ENCODE measurements around the gene EDC4.
"Not testable (repeated sequence)": the region's sequence is repeated elsewhere in the genome, so short reads cannot be mapped to it uniquely, and the experiment has no call there.

EDC4 gene

DNA sequence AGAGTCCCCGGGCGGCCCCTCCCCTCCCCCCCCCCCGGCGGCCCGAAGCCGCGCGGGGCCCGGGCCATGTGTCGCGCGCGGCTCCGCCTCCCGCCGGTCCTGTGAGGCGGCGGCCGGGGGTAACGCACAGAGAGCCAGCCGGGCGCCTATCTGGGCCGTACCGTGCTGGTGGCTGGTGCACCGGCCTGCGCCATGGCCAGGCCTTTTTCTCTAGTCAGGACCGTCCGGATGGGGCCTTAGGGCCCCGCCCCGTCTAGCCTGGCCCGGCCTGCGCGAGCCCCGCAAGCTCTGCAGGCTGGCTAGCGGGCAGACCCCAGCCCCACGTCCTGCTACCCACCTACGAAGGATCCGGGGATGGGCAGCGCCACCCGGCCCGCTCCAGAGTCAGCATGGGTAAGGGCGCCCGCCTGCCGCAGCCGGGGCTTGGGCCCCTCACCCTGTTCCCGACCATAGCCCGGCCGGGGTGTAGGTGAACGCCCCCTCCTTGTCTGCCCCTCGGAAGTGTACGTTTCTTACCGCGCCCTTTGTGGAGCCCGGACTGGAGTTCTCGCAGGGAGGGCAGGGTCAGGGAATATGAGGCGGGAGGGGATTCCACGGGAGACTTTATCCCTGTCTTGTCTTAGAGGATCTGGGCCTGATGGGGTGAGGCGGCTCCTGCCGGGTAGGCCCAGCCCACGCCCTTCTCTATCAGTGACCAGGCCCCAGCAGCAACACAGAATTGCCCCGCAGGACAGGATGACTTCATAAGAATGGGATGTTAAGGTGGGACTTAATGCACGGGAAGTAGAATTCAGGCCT is 25.6 kb upstream of the EDC4 start, which contains the start of gene CENPT:
TSS of gene CENPT (minus strand) at position 630 of the 798 bp plus-strand sequence. CDS start 13,834 bp downstream, outside the sequence.
- DNase-seq = no peak

DNA sequence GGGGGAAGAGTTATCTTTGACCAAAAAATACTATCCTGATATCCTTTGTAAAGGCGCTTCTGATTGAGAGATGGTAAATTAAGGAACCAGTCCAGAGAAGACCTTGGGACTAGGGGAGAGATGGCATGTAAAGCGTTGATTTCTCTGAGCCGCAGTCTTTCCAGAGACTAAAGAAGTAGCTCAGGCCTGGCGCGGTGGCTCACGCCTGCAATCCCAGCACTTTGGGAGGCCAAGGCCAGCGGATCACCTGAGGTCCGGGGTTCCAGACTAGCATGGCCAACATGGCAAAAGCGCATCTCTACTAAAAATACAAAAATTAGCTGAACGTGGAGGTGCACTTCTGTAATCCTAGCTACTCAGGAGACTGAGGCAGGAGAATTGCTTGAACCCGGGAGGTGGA is 24.7 kb upstream of the EDC4 start:
- DNase-seq = no peak

DNA sequence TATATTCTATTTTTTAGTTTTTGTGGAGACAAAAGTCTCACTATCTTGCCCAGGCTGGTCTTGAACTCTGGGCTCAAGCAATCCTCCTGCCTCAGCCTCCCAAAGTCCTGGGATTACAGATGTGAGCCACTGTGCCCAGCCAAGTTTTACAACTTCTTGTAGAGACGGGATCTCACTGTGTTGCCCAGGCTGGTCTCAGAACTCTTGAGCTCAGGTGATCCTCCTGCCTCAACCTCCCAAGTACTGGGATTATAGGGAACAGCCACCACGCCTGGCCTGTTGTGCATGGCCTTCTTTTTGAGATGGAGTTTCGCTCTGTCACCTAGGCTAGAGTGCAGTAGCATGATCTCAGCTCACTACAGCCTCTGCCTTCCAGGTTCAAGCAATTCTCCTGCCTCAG is 19.2 kb upstream of the EDC4 start:
- no peak for DNase-seq

DNA sequence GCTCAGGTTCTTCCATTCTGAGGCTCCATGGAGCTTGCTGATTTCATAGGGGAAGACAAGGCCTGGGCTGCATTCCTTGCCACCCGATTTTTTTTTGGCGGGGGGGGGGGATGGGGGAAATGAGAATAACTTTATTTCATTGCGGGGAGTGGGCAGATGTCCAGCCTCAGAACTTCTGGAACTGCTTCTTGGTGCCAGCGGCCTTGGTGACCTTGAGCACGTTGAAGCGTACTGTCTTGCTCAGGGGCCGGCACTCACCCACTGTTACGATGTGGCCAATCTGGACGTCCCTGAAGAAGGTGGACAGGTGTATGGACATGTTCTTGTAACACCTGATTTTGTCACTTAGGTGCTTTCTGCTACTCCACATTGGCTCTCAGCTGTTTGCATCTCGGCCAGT is 17.1 kb upstream of the EDC4 start:
- DNase-seq = no peak

DNA sequence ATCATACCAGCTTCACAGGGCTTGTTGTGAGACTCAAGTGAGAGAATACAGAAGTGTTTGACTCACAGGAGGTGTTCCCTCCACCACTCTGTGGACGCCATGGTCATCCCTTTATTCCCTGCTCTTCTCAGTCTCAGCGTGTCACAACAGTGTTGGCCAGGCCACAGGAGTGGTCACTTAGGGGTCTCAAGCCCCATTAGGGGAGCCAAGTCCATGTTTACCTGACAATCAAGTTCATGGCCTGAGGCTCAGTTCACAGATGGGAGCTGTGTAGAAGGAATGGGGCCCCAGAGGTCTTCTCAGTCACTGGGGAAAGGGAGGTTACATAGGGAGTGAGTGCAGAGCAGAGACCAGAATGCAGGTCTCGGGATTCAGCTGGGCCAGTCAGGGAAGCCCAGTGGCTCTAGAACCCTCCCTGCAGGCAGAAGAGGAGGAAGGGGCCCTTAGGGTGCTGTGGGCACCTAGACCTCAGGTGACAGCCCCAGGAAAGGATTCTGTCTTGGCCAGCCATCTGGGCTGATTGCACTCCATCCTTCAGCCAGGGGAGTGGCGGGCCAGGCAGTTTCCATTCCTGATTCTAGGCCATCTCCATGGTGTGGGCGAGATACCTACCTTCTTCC is 15.8 kb upstream of the EDC4 start:
- DNase-seq = no peak

DNA sequence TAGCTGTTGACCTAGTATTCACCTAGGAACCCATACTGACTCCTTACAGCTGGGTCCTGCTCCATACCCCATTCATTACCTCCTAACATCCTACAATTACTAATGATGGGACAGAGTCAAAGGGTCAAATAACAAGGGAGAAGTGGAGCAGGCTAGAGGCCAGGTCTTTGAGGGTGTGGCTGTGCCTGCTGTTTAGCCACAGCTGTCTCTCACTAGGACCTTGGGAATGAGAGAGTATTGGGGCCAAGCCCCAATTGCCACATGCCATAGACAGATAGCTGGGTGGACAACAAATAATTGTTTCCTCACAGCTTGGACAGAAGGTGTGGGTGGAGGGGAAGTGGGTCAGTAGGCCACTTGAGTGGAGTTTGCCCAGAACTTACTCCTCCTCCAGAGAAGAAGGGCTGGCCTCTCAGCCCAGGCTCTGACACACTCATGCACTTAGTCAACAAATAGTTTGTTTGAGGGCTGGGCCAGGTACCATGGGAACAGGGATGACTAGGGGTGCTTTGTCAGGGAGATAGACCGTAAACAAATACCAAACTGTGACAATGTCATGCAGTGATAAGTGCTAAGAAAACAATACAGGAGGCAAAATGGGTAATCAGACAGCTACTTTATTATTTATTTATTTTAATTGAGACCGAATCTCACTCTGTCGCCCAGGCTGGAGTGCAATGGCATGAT is 15.2 kb upstream of the EDC4 start:
- DNase-seq = peak; percentile 41

DNA sequence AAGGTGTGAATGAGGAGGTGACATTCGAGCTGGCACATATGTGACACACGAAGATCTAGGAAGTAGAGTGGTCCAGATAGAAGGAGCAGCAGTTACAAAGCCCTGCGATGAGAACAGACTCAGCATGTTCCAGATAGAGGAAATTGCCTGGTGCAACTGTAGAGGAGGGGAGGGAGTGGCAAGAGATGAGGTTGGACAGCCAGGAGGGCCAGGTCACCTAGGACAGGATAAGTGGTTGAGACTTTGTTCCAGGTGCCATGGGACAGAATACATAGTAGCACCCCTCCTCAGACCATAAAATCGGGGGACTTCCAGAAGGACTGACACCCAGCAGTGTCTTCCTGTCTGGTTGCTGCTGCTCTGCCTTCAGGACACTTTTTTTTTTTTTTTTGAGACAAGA is 14.4 kb upstream of the EDC4 start:
- no peak for DNase-seq

DNA sequence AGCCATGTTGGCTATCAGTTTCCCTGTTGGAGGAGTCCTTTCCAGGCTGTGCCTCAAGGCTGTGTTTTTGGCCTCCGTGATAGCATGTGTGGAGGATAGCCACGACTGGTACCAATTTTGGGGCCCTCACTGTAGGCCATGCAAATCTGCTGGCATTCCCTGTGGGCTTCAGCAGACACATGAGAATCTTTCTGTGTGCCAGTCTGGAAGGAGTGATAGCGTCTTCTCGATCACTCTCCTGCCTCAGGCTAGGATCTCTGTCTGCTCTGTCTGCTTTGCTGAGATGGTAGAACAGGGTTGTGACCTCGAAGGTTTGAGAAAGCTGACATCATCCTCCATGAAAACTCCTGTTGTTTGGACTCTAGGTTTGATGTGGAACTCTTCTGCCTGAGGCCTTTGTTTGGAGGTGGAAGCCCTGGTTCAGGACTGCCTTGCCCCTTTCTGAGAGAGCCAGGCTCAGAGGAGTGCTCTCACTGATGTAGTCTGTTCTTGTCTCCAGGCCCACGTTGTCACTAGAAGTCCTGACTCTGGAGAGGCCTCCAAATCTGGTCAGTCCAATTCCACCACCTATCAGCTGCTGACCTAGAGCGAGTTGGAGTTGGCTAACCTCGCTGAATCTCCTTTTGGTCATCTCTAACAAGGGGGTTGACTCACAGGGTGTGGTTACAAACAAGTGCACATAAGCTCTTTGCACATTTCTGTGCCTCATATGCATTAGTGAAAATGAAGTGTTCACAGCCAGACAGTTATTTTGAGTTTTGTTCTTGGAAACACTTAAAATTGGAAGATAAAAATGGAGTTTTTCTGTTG is 12.1 kb upstream of the EDC4 start:
- DNase-seq = no peak

DNA sequence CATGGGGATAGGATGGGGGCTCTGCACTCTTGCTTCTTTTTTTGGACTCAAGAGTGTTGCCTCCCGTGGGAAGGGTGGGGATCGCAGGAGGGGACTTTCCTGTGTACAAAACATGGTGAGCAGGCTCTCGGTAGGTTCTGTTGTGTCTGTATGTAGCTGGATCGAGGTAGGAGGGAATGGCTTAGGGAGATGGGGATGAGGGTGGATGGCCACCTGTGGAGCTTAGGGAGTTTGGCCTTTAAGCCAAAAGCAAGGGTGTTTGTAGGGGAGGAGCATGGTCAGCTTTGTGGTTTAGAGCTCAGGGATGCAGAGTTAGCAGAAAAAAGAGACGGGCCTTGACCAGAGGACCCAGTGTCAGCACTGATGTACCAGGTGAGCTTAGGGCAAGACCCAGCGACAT is 11.0 kb upstream of the EDC4 start:
- DNase-seq = no peak

DNA sequence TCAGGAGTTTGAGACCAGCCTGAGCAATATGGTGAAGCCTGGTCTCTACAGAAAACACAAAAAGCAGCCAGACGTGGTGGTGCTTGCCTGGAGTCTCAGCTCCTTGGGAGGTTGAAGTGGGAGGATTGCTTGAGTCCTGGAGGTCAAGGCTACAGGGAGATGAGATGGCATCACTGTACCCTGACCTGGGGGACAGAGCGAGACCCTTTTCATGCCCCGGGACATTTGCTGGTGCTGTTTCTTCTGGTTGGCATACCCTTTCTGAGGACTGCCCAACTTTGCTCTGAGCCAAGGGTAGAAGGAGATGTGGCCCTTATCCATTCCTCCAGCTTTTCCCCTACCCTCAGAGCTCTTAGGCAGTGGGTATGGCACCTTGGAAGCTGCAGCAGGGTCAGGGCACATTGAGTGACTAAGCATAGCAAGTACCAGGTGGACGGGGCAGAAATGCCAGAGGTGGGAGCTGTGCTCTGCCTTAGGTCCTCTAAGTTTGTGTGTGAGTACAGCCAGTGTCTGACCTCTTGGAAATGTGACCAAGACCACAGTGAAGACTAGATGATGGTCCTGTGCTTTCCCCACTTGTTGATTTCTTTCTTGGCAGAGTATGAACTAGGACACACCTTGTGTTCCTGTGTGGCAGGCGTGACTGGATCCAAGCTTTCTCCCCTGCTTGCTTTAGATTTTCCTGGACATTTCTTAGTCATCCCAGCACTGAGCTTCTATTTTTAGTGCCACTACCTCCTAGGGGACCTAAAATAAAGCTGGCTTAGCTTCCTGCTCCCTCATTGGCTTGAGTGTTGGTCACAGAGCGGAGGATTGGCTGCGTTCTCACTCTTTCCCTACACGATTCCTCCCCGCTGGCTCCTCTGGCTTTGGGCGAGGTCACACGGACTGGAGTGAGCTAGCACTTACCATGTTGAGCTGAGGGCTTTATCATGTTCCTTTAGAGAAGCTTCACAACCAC is 9.9 kb upstream of the EDC4 start:
- no peak for DNase-seq

DNA sequence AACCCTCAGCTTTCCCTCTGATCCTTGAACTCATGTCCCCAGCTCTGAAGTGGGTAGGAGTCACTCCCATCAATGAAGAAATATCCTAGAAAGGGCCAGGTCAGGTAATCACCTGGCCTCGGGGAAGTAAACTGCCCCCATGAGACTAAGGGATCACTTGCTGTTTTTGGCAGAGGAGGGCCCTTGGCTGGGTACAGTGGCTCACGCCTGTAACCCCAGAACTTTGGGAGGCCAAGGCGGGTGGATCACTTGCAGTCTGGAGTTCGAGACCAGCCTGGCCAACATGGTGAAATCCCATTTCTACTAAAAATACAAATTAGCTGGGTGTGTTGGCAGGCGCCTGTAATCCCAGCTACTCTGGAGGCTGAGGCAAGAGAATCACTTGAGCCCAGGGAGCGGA is 8.8 kb upstream of the EDC4 start:
- DNase-seq = not testable (repeated sequence)

DNA sequence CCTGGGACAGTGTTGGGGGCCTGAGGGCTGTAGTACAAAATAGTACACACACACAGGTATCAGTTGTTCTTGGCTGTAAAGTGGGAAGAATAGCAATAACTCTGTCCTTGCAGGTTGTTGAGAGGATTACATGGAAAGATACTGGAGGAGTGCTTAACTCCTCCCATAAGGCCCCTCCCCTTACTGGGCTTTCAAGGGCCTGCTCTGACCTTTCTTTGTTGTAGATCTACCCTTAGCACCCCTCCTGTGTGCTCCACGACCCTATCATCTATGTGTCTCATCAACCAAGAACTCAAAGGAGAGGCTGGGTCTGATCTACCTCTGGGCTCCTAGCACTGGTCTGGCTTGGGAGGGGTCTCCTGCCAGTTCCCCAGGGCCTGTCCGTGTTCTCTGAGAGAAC is 8.3 kb upstream of the EDC4 start:
- DNase-seq = no peak

DNA sequence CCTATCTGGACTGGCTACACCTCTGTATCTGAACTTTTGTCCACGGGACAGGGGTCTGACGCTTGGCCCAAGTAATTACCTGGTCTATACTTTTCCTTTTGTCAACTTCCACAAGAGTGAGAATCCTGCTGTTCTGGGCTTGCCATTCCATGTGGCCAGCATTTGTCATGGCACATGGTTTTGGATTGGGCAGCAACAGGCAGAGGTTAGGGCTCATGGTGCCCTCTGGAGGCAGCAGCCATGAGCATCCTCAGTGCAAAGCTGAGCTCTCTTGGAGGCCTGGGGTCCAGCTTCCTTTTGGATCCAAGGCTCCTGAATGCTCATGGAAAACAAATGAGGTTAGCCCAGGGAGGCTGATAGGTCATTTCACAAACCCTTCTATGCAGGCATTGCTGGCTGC is 7.5 kb upstream of the EDC4 start:
- DNase-seq = peak; percentile 35

DNA sequence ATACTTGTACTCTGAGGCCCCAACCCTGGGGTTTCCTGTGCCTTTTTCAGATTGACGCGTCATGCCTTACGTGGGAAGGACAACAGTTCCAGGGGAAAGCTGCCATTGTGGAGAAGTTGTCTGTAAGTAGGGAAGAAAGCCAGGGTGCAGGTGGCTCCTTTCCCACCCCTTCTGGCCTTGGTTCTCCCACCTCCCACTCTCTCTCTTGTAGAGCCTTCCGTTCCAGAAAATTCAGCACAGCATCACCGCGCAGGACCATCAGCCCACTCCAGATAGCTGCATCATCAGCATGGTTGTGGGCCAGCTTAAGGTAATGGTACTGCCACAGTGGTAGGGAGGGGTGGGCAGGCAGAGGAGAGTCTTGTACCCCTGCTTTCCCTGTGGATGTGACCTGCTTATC is 4.6 kb upstream of the EDC4 start:
- DNase-seq = no peak

DNA sequence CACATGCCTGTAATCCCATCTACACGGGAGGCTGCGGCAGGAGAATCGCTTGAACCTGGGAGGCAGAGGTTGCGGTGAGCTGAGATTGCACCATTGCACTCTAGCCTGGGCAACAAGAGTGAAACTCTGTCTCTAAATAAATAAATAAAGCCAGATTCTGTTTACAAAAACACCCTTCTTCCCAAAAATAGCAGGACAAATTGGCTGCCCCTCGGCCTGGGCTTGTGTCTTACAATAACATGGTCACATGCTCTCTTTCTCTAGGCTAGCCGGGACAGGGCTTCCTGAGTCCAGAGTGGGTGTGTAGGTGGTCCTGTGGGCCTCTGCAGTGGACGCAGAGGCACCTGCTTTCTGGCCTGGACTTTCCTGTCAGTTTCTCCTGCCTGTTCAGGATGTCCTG is 3.2 kb upstream of the EDC4 start:
- no peak for DNase-seq

DNA sequence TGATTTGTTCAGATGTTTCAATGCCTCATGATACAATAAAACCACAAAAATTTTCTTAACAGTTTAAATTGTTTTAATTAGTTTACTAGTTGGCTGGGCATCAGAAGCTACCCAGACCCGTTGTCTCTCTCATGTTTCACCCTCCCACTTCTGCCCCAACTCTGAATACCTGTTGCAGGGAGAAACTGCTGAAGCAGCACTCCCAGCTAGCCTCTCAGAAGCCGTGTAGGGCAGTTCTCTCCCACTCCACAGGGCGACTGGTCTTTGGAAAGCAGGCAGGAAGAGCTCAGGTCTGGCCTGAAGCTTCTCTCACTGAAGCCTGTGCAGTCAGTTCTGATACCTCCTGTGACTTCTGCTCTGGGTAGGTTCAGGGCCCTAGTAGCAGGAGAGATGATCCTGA is 1.6 kb upstream of the EDC4 start:
- no peak for DNase-seq

DNA sequence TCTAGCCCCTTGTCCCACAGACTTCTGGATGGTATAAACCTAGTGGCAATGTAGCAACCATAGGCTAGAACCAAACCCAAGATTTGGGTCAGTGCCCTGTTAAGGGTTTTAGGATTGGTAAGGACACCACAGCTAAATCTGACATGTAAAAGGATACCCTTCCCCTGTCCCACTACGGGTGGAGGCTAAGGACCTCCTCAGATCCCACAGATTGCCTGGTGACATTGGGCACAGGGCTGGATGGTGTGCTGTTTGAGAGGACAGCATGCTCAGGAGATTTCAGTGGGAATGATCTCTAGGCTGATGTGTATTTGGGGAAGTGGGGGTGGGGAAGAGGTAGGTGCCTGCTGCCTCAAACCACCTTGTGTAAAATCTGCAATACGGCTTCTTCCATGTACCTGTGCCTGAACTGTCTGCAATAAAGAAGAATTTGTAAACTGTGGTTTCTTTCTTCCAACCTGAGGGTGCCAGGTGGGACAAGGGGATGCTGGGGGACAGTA is 671 bp upstream of the EDC4 start:
- no peak for DNase-seq

DNA sequence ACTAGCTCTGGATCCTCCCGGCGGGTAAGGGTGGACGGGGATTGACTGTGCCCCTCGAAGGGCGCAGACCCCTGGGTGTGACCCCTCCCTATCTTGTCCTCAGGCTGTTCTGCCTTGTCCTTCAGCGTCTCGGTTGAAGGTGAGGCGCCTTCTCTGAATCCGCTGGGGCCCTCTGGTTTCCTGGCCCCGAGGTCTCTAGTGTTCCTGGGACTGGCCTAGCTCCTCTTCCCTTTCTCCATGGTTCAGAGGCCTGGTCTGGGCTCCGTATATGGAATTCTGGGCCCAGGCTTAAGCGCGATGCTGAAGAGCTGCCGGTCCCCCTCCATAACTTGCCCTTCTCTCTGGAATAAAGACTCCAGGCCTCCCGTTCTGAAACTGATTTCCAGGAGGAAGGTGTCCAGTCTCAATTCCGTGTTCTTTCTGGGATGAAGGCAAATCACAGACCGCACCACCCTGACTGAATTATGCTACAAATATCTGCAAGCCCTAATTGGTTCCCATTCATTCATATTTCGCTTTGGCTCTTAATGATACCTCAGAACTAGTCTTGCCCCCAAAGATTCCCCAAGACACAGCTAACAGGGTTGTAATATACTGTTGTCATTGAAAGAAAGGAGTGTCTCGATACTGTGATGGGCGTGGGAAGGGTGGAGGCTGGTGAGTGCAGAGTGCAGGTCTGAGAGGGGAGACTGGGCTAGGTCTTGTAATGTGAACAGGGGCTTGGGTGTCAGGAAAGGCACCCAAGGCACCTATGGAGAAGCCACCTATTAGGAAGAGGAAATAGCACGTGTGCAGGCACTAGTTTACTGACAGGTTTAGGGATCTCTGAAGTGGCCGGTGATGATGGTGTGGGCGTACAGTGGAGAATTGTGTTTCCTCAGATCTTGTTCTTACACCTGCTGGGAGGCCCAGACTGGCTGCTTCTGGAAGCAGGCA is 851 bp downstream of the EDC4 start:
- no peak for DNase-seq

DNA sequence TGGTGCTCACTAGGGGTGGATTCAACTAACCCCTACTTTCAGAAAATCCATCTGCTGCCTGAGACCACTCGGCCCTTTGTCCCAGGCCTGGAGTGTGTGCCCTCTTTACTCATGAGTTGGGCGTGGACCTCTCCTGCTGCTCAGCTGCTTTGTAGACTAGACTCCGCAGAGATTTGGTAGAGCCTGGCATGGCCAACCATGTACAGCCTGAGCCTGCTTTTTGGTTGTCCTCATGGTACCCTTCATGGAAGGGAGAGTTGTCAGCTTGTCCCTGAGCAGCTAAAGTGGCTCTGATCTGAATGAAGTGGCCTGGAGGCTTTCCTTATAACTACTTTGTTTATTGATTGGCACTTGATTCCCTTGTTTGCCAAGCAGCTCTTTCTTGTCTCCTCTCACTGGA is 1.5 kb downstream of the EDC4 start:
- DNase-seq = no peak

DNA sequence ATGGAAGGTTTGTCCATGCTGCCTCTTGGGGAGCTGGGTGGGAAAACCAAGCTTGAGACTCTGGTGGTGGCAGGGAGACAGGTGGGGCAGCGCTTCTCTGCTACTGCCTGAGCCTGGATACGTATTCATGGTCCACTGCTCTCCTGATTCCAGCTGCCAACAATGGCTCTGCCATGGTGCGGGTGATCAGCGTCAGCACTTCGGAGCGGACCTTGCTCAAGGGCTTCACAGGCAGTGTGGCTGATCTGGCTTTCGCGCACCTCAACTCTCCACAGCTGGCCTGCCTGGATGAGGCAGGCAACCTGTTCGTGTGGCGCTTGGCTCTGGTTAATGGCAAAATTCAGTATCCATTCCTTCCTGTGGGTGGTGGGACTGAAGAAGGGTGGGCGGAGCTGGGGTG is 4.2 kb downstream of the EDC4 start:
- DNase-seq = no peak

DNA sequence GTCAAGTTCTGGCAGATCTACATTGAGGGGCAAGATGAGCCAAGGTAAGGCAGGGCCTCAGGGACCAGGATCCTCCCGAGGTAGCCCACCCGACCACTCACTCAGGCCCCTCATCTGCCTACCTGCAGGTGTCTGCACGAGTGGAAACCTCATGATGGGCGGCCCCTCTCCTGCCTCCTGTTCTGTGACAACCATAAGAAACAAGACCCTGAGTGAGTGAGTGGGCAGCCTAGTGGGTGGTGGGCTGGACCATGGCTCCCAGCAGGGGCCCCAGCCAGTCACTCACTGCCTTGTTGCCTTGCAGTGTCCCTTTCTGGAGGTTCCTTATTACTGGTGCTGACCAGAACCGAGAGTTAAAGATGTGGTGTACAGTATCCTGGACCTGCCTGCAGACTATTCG is 5.4 kb downstream of the EDC4 start:
- no peak for DNase-seq

All from CD4-positive, alpha-beta T cell treated with Interleukin-17A for 1 hour (primary cell).